HTR-8/SVneo (cell line): ENCODE data around the gene KRTAP27-1.

ENCODE experiments used
- DNase-seq: peaks from one replicate; pipeline ENCODE4 v3.0.0; 2011; ENCODE audit warnings: low spot score, mixed read lengths; ENCODE audit not compliant: insufficient read length
- FAIRE-seq: peaks from 2 replicates; lab custom pipeline; 2011; peaks lifted over from hg19 to GRCh38; lab: Jason Lieb, UNC

KRTAP27-1 gene, protein sequence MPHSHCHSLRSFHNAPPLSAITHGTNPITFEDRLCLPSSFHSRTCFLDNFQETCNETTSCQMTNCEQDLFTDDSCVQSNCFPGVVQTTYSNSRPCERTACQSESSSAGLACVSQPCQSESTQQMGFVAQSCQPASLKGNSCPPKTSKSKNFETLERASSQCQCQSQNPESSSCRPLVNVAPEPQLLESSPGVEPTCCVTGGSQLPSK

DNA sequence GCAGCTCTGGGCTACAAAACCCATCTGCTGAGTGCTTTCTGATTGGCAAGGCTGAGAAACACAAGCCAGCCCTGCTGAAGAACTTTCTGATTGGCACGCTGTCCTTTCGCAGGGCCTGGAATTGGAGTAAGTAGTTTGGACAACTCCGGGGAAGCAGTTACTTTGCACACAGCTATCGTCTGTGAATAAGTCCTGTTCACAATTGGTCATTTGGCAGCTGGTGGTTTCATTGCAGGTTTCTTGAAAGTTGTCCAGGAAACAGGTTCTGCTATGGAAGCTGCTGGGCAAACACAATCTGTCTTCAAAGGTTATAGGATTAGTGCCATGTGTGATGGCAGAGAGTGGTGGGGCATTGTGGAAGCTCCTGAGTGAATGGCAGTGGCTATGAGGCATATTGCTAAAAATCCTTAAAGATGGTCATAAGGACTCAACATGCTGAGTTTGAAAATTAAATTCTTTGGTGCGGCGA lies at the start of gene KRTAP27-1:
TSS of gene KRTAP27-1 (minus strand) at position 419 of the 469 bp plus-strand sequence. CDS start at position 393, 26 bp downstream.
- DNase-seq (no peak), FAIRE-seq (no peak)

DNA sequence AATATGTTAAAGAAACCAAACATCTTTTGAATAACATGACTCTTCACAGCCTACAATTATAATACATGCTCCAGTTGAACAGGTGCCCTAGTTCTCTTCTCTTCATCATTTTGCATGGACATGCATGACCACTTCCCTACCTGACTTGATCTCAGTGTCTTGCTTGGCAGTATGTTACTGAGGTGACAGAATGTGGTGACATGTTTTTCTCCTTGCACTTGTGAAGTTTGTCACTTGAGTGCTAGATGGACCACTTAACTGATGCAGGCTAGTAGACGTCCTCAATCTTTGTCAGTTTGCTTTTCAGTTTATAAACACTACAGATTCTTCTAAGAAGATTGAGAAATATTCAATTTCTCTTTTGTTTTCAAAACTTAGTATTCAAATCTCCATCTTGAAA lies 44.7 kb upstream of the KRTAP27-1 start:
- FAIRE-seq, result no peak
- DNase-seq, result no peak

DNA sequence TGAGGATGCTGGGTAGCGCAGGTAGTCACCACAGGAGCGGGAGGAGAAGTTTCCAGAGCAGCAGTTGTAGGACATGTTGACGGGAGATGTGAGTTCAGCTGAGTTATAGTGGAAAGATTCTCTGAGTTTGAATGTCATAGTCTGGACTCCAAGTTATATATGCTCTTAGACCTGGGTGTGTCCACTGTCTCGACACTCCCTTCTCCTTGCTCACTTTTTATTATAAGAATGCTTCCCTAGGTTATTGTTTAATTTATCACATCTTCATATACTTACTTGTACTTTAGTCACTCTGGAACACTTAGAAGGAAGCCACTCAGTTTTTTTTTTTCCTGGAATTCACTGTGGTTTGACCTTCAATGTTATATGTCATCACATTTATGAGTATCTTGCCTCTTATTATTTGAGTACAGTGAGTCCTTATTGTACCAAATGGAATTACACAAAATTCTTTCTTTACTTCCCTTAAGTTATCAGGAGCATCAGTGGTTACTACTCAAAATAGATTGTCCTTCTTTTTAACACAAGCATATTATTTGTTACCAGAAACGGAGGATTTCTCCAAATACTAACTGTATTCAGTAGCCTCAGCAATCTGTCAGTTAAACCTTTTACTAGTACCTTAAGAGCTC lies 34.8 kb upstream of the KRTAP27-1 start, which contains the start of gene KRTAP13-2:
TSS of gene KRTAP13-2 (minus strand) at position 133 of the 632 bp plus-strand sequence. CDS start at position 75, 58 bp downstream.
- FAIRE-seq, result no peak
- no peak for DNase-seq

DNA sequence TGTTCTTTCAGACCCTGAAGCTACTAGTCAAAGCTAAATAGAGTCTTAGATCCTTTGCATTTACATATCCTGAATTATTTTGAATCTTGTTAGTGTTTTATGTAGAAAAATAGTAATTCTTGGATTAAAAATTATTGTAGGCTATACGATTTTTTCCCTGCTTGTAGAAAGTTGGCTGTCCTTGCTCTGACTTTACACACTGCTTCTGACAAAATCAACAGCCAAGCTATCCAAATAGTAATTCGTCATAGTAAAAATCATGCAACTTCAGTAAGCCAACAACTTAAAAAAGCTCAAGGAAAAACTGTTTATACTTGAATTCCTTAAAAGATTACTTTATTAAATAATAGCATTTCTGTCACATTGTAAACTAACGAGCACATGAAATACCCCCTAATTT lies 18.4 kb upstream of the KRTAP27-1 start:
- FAIRE-seq (no peak), DNase-seq (no peak)

DNA sequence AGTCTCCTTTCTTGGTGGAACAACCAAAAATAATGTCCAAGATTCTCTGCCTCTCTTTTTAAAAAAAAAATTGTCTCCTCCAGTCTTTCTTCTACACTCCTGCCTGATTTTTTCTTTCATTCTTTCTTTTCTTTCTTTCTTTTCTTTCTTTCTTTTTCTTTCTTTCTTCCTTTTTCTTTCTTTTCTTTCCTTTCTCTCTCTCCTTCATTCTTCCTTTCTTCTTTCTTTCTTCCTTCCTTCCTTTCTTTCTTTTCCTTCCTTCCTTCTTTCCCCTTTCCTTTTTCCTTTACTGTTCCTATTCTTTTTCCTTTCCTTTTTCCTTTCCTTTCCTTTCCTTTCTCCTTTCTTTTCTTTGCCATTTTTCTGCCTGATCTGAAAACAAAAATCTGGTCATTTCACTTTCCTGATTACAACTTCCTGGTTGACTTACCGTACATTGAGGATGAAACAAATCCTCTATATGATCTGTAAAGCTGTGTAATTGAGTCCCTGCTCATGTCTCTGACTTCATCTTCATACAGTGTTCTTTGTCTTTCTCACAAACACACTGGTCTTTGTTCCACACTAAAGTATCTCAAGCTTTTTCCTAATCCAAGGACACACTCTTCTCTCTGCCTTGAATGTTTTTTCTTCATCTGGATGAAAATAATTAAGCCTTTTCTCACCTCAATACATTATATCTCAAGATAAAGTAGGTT lies 17.0 kb upstream of the KRTAP27-1 start:
- no peak for DNase-seq
- no peak for FAIRE-seq

DNA sequence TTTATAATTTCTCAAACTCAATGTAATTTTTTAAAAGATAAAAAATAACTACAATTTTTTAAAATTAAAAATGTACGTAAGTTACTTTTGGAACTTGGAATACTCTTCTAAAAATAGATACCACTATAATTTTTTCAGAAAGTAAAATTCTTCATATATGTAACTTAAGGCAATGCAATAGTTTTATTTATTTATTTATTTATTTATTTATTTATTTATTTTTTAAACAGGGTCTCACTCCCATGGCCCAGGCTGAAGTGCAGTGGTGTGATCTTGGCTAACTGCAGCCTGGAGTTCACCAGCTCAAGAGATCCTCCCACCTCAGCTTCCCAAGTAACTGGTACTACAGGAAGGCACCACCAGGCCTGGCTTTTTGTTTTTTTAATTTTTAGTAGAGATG lies 14.0 kb upstream of the KRTAP27-1 start:
- FAIRE-seq, result no peak
- no peak for DNase-seq

DNA sequence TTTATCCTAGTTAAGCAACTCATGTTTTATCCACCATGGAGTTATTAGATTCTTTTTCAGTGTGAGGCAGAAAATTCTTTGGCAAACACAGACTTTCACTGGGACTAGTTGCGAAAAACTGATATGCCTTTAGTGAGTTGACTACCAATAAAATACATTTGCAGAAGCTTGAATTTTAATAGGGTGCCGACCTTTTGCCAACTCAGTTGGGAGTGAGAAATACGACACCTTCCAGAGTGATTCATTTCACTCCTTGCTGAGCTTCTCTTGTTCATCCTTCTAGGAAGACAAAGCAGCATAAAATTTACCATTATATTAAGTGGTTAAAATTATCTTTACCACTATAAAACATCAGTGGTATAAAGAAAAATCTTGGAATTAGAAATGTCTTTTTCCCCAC lies 12.1 kb upstream of the KRTAP27-1 start:
- FAIRE-seq (no peak), DNase-seq (no peak)

DNA sequence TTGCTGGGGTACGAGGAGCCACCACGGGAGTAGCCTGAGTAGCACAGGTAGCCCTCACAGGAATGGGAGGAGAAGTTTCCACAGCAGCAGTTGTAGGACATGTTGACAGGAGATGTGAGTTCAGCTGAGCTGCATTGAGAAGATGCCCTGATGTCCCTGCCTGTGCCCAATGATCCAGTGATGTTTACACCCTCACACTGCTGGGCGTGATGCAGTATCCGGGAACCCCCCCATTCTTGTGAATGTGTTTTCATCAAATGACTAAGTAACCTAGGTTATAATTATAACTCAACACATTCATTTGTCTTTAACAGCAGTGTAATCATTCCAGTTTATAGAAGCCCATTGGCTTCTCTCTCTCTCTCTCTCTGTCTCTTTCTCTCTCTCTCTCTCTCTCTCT lies 11.0 kb upstream of the KRTAP27-1 start, which contains the start of gene KRTAP23-1:
TSS of gene KRTAP23-1 (minus strand) at position 101 of the 400 bp plus-strand sequence. CDS start at position 101, 0 bp downstream.
- no peak for DNase-seq
- no peak for FAIRE-seq

DNA sequence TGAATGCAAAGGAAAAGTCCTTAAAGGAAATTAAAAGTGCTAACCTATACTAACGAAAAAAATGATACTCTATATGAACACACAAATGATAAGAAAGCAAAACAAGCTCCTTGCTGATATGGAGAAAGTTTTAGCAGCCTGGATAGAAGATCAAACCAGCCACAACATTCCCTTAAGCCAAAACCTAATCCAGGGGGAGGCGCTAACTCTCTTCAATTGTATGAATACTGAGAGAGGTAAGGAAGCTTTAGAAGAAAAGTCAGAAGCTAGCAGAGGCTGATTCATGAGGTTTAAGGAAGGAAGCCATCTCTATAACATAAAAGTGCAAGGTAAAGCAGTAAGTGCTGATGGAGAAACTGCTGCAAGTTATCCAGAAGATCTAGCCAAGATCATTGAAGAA lies 7.5 kb upstream of the KRTAP27-1 start:
- FAIRE-seq, result no peak

DNA sequence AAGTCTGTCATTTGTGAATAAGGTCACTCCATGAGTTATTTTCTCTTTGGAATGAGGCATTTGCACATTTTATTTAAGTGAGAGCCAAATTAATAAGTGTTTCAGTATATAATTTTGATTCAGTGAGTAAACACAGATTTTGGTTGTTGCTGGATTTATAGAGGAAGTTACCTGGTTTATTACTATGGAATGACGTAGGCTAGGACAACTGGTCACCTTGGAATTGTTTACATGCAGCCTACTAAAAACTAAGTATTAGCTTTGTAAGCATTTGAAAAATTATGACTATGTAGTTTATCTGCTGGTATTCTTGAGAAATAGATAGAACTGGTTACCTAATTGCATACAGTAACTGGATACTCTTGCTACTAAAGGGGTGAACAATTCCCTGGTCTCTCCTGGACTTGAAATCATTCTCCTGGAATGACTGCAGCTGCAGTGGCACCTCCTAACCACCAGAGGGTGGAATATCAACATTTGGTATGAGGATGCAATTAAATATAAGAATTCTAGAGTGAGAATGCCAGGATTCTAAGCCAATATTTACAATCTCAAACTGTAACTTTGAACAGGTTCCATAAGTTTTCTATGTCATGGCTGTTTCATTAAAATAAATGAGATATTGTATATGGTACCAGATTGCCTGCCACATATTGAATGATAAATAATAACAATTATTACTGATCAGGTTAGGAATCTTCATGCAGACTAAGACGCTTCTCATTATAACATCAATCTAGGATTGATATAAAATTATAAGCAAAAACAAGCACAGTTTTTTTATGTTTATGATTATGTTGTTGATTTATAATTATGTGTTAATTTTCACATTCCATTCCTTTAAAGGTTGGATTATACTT lies 3.5 kb upstream of the KRTAP27-1 start:
- DNase-seq, result peak; percentile 10
- no peak for FAIRE-seq

More for the DNA sequence above, 7.5 kb upstream of the KRTAP27-1 start:
- DNase-seq, result no peak

DNA sequence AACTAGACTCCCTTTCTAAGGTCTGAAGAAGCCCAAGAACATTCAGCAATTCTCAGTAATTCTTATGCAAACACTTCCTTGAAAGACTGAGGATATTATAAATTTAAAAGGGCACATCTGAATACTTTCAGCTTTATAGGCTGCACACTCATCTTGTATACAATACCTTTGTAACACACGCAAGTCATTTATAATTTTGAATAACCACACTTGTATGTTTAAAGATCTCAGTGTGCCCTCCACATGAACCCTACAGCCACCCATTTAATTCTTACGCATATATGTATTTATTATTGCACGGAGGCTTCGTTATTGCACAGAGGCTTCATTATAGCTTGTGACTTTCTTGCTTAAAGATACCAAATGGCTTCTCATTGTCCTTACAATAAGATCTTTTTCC lies 1.2 kb upstream of the KRTAP27-1 start:
- FAIRE-seq, result no peak
- DNase-seq, result no peak

DNA sequence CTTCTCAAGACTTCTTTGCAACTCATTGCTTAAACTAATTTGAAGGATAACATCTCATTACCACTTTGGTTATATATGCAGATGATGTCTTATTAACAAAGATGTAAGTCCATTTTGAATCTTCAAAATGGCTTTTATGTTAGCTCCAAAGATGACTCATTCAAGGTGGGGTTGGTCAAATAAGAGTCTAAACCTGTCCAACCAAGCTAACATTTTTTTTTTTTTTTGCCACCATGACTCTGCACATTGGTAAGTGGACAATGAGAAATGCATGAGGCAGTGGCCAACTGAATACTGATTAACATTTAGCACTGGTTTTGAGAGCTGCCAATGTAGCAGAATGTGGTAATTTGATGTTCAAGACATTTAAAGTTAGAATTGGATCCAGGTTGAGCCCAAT lies 278 bp upstream of the KRTAP27-1 start:
- FAIRE-seq (no peak), DNase-seq (no peak)

DNA sequence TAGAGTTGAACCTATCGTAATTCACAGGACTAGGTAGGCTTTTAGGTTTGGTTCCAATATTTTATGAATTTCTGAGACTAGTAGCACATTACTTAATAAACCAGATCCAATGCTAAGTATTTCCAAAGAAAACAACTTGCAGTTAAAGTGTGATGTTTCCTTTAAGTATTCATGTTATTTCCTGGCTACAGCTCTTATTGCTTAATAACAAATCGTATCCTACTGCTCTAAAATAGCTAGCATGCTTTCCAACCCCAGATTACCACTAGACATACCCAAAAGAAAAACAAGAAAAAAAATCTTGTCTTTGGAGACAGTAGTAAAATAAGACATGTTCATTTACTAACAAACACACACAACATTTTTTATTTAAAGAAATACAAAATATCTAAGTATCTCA lies 898 bp downstream of the KRTAP27-1 start:
- FAIRE-seq, result no peak
- no peak for DNase-seq

DNA sequence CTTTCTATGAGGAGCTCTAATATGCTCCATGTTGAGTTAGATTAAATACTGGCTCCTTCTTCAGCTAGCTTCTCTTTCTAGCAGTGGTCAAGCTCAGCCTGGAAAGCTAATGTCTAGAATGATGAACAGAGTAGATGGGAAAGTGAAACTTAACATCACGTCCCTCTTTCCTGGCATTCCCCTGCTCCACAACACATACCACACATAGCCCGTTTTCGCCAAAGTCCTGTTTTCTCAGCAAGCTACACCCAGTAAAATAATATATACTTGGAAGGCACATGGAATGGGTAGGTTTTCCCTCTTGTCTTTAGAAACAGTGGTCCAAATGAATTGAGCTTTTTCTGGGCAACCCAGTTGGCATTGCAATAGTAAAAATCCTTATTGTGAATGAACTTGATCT lies 3.8 kb downstream of the KRTAP27-1 start:
- FAIRE-seq, result no peak
- DNase-seq, result no peak

DNA sequence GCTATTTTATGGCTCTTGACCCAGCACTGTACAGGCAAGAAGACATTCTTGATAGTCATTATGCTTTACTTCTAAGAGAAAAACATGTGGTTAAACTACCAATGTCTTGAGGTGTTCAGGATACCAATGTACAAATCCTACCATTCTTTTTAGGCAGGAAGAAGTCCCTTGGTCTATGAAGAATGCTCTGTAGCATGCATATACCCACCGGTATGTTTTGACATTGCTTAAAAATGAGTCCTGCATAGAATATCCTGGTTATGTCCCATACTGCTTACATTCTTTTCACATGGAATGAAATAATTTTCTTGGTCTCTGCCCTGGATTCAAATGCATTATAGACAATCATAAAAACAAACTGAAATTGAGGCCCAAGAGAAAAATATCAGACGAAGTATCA lies 4.8 kb downstream of the KRTAP27-1 start:
- FAIRE-seq (no peak), DNase-seq (no peak)

DNA sequence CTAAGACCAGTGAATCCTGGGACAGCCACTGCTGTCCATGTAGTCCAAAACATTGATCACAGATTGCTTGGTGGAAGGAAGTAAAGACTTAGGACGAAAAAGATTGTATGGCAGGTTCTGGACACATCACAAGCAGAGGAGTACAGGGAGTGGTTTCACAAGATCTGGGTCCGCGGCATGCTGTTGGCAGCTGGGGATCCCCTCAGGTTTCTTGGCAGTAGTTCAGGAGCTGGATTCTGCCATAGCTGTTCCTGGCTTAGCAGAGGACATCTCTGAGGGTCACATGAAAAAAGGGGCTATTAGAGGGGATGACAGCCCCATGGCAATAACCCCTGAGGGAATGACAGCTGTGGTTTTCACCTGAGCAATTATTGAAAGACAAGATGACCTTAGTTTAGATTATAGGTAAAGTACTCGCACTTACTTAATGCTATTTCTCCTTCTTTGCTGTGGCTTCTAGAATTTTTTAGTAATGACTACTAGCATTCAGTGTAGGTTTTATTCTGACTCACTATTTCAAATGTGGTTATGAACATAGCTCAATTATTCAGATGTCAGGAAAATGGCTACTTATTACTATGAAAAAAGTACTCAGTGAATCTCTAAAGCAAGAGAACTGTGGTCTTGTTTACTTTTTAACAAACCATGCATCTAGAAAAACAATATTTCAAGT lies 8.2 kb downstream of the KRTAP27-1 start:
- DNase-seq (no peak), FAIRE-seq (no peak)

DNA sequence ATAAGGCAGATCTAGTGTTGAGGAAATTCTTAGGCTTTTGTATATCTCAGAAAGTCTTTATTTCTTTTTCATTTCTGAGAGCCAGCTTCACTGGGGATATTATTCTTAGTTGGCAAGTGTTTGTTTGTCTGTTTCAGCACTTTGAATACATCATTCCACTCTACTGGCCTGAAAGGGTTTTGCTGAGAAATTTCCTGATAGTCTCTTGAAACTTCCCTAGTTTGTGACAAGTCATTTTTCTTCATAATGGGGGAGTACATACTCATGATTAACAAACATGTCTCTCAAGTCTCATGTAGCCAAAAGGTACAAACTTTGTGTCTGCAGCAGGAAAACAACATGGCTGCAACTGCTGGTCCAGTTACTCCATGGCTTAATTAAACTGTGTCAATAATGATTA lies 11.1 kb downstream of the KRTAP27-1 start:
- DNase-seq, result no peak
- no peak for FAIRE-seq

DNA sequence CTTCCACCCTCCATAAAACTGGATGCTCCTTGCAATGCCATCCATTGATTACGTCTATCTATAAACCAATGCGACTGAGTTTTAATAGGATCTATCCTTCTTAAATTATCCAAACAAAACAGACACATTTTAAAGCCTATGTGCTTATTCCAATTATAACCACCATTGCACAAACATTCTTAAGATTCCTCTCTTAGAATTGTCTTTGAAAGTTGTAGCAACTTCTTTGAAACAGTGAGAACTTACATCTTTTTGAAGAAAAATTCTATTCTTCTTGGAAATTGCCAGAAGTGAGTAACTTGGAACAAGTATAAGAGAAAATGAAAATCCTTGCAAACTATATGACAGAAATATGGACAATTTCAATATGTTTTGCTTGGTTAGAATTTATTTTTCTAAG lies 17.3 kb downstream of the KRTAP27-1 start, which contains the start of gene KRTAP26-1:
TSS of gene KRTAP26-1 (minus strand) at position 101 of the 400 bp plus-strand sequence. CDS start 280 bp downstream, outside the sequence.
- FAIRE-seq, result no peak
- DNase-seq, result no peak

DNA sequence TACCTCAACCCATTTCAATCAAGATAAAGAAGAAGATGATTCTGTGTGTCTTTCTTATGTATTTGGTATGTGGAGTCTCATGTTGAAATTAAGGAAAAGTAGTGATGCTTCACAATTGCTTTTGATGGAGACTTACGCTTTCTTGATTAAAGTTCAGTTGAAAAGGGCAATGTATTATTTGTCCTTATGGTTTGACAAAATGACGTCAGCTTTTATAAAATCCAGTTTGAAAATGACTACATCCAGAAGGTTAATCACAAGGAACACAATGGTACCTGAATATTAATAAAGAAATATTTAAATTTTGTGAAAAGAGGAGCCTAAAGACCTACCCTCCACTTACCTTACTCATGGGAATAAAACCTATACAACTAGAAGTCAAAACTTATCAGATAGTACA lies 21.8 kb downstream of the KRTAP27-1 start:
- DNase-seq (no peak), FAIRE-seq (no peak)

DNA sequence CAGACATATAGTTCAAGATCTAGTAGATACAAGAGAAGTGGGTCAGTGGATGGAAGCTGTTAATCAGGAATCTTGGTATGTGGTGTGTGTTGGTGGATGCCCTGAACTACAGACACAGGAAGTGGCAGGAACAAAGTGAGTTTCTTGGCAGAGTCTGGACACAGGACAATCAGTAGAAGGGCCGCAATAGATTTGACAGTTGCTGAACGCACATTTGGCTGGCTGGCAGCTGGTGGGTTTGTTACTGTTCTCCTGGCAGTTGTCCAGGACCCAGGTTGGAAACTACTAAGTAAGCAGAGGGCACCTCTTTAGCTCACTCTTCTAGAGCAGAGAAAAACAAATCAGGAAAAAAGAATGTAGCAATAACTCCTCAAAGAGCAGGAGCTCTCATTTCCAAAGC lies 30.6 kb downstream of the KRTAP27-1 start:
- no peak for FAIRE-seq
- no peak for DNase-seq
